ENCODE data around the gene SELENBP1.
"Not testable (repeated sequence)": the region's sequence is repeated elsewhere in the genome, so short reads cannot be mapped to it uniquely, and the experiment has no call there.

The SELENBP1 gene

DNA sequence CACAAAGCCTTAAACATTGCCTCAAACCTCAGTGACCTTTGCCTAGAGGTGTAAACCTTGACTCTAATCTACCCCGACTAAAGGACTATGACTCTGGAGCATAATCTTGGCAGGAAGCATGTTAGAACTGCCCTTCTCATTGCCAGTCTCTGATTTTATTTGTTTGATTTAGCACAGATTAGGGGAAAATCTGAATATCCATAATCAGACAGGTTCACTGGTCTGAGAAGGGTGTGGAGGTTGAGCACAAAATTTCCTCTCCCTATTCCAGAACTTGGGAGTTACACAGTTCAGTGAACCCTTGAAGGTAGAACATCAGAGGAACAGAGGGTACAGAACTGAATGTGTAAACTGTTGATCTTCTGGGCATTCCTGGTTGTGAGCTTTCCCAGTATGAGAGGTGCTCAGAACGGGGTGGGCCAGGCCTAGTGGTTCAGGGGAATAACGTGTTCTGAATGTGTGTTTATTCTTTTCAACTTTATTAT is 18.6 kb upstream of the SELENBP1 start:
- TF ChIP-seq, protein P1, sequence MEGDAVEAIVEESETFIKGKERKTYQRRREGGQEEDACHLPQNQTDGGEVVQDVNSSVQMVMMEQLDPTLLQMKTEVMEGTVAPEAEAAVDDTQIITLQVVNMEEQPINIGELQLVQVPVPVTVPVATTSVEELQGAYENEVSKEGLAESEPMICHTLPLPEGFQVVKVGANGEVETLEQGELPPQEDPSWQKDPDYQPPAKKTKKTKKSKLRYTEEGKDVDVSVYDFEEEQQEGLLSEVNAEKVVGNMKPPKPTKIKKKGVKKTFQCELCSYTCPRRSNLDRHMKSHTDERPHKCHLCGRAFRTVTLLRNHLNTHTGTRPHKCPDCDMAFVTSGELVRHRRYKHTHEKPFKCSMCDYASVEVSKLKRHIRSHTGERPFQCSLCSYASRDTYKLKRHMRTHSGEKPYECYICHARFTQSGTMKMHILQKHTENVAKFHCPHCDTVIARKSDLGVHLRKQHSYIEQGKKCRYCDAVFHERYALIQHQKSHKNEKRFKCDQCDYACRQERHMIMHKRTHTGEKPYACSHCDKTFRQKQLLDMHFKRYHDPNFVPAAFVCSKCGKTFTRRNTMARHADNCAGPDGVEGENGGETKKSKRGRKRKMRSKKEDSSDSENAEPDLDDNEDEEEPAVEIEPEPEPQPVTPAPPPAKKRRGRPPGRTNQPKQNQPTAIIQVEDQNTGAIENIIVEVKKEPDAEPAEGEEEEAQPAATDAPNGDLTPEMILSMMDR (IDR thresholded peaks at IDR 0.05; ENCODE audit: low read depth, low read length, poor library complexity, severe bottlenecking), result no peak
- no peak for TF ChIP-seq EZH2phosphoT487 (IDR thresholded peaks at IDR 0.05; ENCODE audit: borderline replicate concordance, low read length)

DNA sequence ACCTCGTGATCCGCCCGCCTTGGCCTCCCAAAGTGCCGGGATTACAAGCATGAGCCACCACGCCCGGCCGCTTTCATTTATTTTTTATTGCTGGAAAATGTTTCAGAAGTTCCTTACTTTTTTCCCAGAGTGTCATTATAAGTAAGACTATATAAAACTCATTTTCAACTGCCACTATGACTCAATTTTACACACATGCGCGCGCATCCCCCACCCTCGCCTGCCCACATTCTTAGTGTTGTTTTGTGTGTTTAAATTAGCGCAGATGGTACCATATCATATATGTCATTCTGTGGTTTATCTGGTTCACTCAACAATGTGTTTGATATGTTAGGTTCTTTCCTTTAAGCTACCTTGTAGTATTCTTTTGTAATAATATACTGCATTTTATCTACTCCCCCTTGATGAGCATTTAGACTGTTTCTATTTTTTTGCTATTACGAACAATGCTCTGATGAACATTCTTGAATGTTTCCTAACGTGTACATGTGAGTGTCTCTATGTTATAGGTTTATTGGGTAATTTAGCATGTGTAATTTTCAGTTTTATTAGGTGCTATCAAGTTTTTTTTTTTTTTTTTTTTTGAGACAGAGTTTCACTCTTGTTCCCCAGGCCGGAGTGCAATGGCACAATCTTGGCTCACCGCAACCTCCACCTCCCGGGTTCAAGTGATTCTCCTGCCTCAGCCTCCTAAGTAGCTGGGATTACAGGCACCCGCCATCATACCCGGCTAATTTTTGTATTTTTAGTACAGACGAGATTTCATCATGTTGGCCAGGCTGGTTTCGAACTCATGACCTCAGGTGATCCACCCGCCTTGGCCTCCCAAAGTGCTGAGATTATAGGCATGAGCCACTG is 17.9 kb upstream of the SELENBP1 start:
- H3K27ac ChIP-seq (ENCODE audit: low read depth, low read length); H3K9me3 ChIP-seq (ENCODE audit: control insufficient read depth, insufficient read depth, low read length); H3K4me3 ChIP-seq (ENCODE audit: low read length); H3K4me2 ChIP-seq (ENCODE audit: low read length); H3K4me1 ChIP-seq (ENCODE audit: control insufficient read depth, low read length); H3K9me2 ChIP-seq (replicated peaks; ENCODE audit: control insufficient read depth, low read length); H4K20me1 ChIP-seq (ENCODE audit: control insufficient read depth, insufficient read depth, low read depth, low read length); H3K79me2 ChIP-seq (ENCODE audit: control insufficient read depth, low read length); H3K36me3 ChIP-seq (ENCODE audit: control insufficient read depth, low read length); H3K27me3 ChIP-seq (ENCODE audit: control insufficient read depth, low read length); H3F3A ChIP-seq (ENCODE audit: control insufficient read depth, insufficient read depth): not testable (repeated sequence)

More for the DNA sequence above, 18.6 kb upstream of the SELENBP1 start:
- H3K4me2 ChIP-seq (ENCODE audit: low read length), result no peak overlapping the region
- no peak overlapping the region for H3K27ac ChIP-seq (ENCODE audit: low read depth, low read length)
- no peaks in the 10 kb centered on the region for H3K27me3 ChIP-seq (ENCODE audit: control insufficient read depth, low read length)
- no peaks in the 10 kb centered on the region for H3K36me3 ChIP-seq (ENCODE audit: control insufficient read depth, low read length)
- no peak overlapping the region for H3K4me3 ChIP-seq (ENCODE audit: low read length)
- H4K20me1 ChIP-seq (ENCODE audit: control insufficient read depth, insufficient read depth, low read depth, low read length), result no peaks in the 10 kb centered on the region
- no peaks in the 10 kb centered on the region for H3F3A ChIP-seq (ENCODE audit: control insufficient read depth, insufficient read depth)
- H3K9me2 ChIP-seq (replicated peaks; ENCODE audit: control insufficient read depth, low read length), result no peaks in the 10 kb centered on the region
- no peaks in the 10 kb centered on the region for H3K9me3 ChIP-seq (ENCODE audit: control insufficient read depth, insufficient read depth, low read length)
- H3K4me1 ChIP-seq (ENCODE audit: control insufficient read depth, low read length), result no peaks in the 10 kb centered on the region
- no peaks in the 10 kb centered on the region for H3K79me2 ChIP-seq (ENCODE audit: control insufficient read depth, low read length)

DNA sequence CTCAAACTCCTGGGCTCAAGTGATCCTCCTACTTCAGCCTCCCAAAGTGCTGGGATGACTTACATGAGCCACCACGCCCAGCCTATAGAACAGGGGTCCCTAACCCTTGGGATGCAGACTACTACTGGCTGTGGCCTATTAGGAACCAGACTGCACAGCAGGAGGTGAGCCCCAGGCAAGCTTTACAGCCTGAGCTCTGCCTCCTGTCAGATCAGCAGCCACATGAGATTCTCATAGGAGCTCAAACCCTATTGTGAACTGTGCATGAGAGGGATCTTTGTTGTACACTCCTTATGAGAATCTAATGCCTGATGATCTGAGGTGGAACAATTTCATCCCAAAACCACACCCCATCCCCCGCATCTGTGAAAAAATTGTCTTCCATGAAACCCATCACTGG is 13.5 kb upstream of the SELENBP1 start:
- no peaks in the 10 kb centered on the region for H3K9me3 ChIP-seq (ENCODE audit: control insufficient read depth, insufficient read depth, low read length)
- no peak overlapping the region for H3K27ac ChIP-seq (ENCODE audit: low read depth, low read length)
- H3K36me3 ChIP-seq (ENCODE audit: control insufficient read depth, low read length), result no peaks in the 10 kb centered on the region
- no peak overlapping the region for H3K4me2 ChIP-seq (ENCODE audit: low read length)
- H3K79me2 ChIP-seq (ENCODE audit: control insufficient read depth, low read length), result no peaks in the 10 kb centered on the region
- no peaks in the 10 kb centered on the region for H3K27me3 ChIP-seq (ENCODE audit: control insufficient read depth, low read length)
- no peaks in the 10 kb centered on the region for H3K9me2 ChIP-seq (replicated peaks; ENCODE audit: control insufficient read depth, low read length)
- H3K4me3 ChIP-seq (ENCODE audit: low read length), result no peak overlapping the region
- no peaks in the 10 kb centered on the region for H3K4me1 ChIP-seq (ENCODE audit: control insufficient read depth, low read length)
- no peaks in the 10 kb centered on the region for H4K20me1 ChIP-seq (ENCODE audit: control insufficient read depth, insufficient read depth, low read depth, low read length)
- no peaks in the 10 kb centered on the region for H3F3A ChIP-seq (ENCODE audit: control insufficient read depth, insufficient read depth)
- TF ChIP-seq, protein P1 (IDR thresholded peaks at IDR 0.05; ENCODE audit: low read depth, low read length, poor library complexity, severe bottlenecking), result no peak
- TF ChIP-seq EZH2phosphoT487 (IDR thresholded peaks at IDR 0.05; ENCODE audit: borderline replicate concordance, low read length), result no peak

DNA sequence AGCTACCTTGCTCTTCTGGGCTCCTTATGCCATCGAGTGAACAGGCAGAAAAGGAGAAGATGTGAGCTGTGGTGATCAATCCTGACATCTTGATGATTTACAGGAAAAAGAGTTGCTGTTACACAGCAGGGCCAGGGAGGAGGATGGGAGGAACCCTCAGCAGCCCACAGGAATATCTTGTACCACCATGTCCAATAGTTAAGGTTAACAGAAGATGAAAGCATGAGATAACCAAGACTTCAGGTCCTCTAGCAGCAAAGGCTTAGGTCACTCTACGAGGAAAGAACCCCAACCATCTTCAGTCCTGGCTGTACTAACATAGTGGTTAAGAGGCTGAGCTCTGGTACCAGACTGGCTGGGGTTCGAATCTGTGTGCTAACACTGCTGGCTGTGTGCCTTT is 12.1 kb upstream of the SELENBP1 start:
- Histone ChIP-seq H3K36me3 (ENCODE audit: control insufficient read depth, low read length) (no peaks in the 10 kb centered on the region), H3K27ac (ENCODE audit: low read depth, low read length) (no peak overlapping the region), H3K79me2 (ENCODE audit: control insufficient read depth, low read length) (no peaks in the 10 kb centered on the region), H3K9me3 (ENCODE audit: control insufficient read depth, insufficient read depth, low read length) (no peaks in the 10 kb centered on the region), H3K4me1 (ENCODE audit: control insufficient read depth, low read length) (no peaks in the 10 kb centered on the region), H3K27me3 (ENCODE audit: control insufficient read depth, low read length) (no peaks in the 10 kb centered on the region), H4K20me1 (ENCODE audit: control insufficient read depth, insufficient read depth, low read depth, low read length) (no peaks in the 10 kb centered on the region), H3K4me3 (ENCODE audit: low read length) (no peak overlapping the region), H3K4me2 (ENCODE audit: low read length) (no peak overlapping the region), H3K9me2 (replicated peaks; ENCODE audit: control insufficient read depth, low read length) (no peaks in the 10 kb centered on the region), H3F3A (ENCODE audit: control insufficient read depth, insufficient read depth) (no peaks in the 10 kb centered on the region)
- TF ChIP-seq, protein P1 (IDR thresholded peaks at IDR 0.05; ENCODE audit: low read depth, low read length, poor library complexity, severe bottlenecking), result no peak
- no peak for TF ChIP-seq EZH2phosphoT487 (IDR thresholded peaks at IDR 0.05; ENCODE audit: borderline replicate concordance, low read length)

Data from DOHH2 (cell line).